IMR-90 (cell line): ENCODE data around the gene AUH. TPM values are rescaled to one million over a fixed set of nuclear protein-coding genes. Genes with fewer than 3 reads are reported as not detected.

Source experiments
- ATAC-seq: fragments of 200-7000 bp; cut with Tn5 transposase; 2 replicates; pipeline ENCODE4 v1.9.1; 2020; ENCODE audit warnings: low read depth, mild to moderate bottlenecking, moderate library complexity
- BruUV-seq: library from RNA; stranded (reverse); fragments of 400-500 nt; replicated peaks from 2 replicates; lab custom pipeline; 2021; lab: Mats Ljungman, UMichigan
- CTCF ChIA-PET: fragments of 300-600 bp; formaldehyde crosslinking; extraction: SDS; loops from one replicate; lab custom pipeline; 2021; ENCODE audit warnings: antibody characterized with exemption; lab: Yijun Ruan, JAX
- POLR2A ChIA-PET: fragments of 300-600 bp; sonication (Branson Sonifier 250); formaldehyde crosslinking; loops from one replicate; lab custom pipeline; 2022; ENCODE audit warnings: antibody characterized with exemption; ENCODE audit not compliant: unreplicated experiment; lab: Charles Lee
- DNase-seq: peaks from one replicate; pipeline ENCODE4 v3.0.0; 2013
- H2AFZ ChIP-seq: replicated peaks from 2 replicates; pipeline ENCODE3; 2013; ENCODE audit warnings: low read length, mild to moderate bottlenecking; ENCODE audit not compliant: poor library complexity
- H2AK5ac ChIP-seq: 2 replicates; pipeline ENCODE4 v1.6.1; 2013; ENCODE audit warnings: low read depth, low read length, inconsistent platforms
- H2AK9ac ChIP-seq: replicated peaks from 2 replicates; pipeline ENCODE3; 2013; ENCODE audit warnings: mild to moderate bottlenecking, low read depth, low read length, moderate library complexity; ENCODE audit not compliant: poor library complexity
- H2BK120ac ChIP-seq: 2 replicates; pipeline ENCODE4 v1.6.1; 2013; ENCODE audit warnings: low read depth, low read length, inconsistent platforms
- H2BK15ac ChIP-seq: 3 replicates; pipeline ENCODE4 v1.6.1; 2013; ENCODE audit warnings: low read depth, low read length, inconsistent platforms
- H2BK20ac ChIP-seq: 2 replicates; pipeline ENCODE4 v1.6.1; 2013; ENCODE audit warnings: low read depth, mild to moderate bottlenecking, inconsistent platforms, low read length, moderate library complexity
- H2BK5ac ChIP-seq: 2 replicates; pipeline ENCODE4 v1.6.1; 2013; ENCODE audit warnings: mild to moderate bottlenecking, low read depth, low read length, inconsistent platforms; ENCODE audit not compliant: poor library complexity, severe bottlenecking
- H3K14ac ChIP-seq: replicated peaks from 2 replicates; pipeline ENCODE4 v1.6.1; 2013; ENCODE audit warnings: low read depth, low read length, inconsistent platforms
- H3K18ac ChIP-seq: 2 replicates; pipeline ENCODE4 v1.6.1; 2013; ENCODE audit warnings: low read depth, low read length, control low read depth
- H3K23ac ChIP-seq: 2 replicates; pipeline ENCODE4 v1.6.1; 2013; ENCODE audit warnings: low read depth, low read length, inconsistent platforms
- H3K27ac ChIP-seq: 2 replicates; pipeline ENCODE4 v1.5.1; 2013; ENCODE audit warnings: mild to moderate bottlenecking, control low read depth, low read length; ENCODE audit not compliant: insufficient read depth
- H3K27me3 ChIP-seq: 2 replicates; pipeline ENCODE4 v1.6.1; 2013; ENCODE audit warnings: low read length; ENCODE audit not compliant: control insufficient read depth, insufficient read depth
- H3K36me3 ChIP-seq: 2 replicates; pipeline ENCODE4 v1.6.1; 2013; ENCODE audit warnings: low read length, mixed read lengths; ENCODE audit not compliant: control insufficient read depth, insufficient read depth
- H3K4ac ChIP-seq: 2 replicates; pipeline ENCODE4 v1.6.1; 2013; ENCODE audit warnings: low read depth, low read length, inconsistent platforms
- H3K4me1 ChIP-seq: 2 replicates; pipeline ENCODE4 v1.6.1; 2013; ENCODE audit warnings: low read length, mixed read lengths; ENCODE audit not compliant: control insufficient read depth, insufficient read depth
- H3K4me2 ChIP-seq: 2 replicates; pipeline ENCODE4 v1.6.1; 2013; ENCODE audit warnings: low read depth, mild to moderate bottlenecking, control low read depth, low read length, moderate library complexity
- H3K4me3 ChIP-seq: 2 replicates; pipeline ENCODE4 v1.5.1; 2013; ENCODE audit warnings: low read depth, mild to moderate bottlenecking, control low read depth, low read length, moderate library complexity; ENCODE audit not compliant: insufficient read depth
- H3K56ac ChIP-seq: 2 replicates; pipeline ENCODE4 v1.6.1; 2013; ENCODE audit warnings: low read length, inconsistent platforms; ENCODE audit not compliant: insufficient read depth; ENCODE audit errors: extremely low read depth
- H3K79me1 ChIP-seq, 2 experiments: 2 replicates each; pipeline ENCODE4 v1.6.1; 2013; ENCODE audit warnings: low read length in 2 of 2, inconsistent platforms in 1 of 2, low read depth in 1 of 2
- H3K9ac ChIP-seq: 2 replicates; pipeline ENCODE4 v1.6.1; 2013; ENCODE audit warnings: low read depth, low read length, control low read depth
- H3K9me1 ChIP-seq: 2 replicates; pipeline ENCODE4 v1.6.1; 2013; ENCODE audit warnings: low read length, inconsistent platforms; ENCODE audit not compliant: insufficient read depth
- H3K9me3 ChIP-seq: 2 replicates; pipeline ENCODE4 v1.6.1; 2013; ENCODE audit warnings: low read length; ENCODE audit not compliant: control insufficient read depth, insufficient read depth
- H4K20me1 ChIP-seq: 2 replicates; pipeline ENCODE4 v1.6.1; 2013; ENCODE audit warnings: low read length, inconsistent platforms; ENCODE audit not compliant: insufficient read depth
- H4K5ac ChIP-seq: 2 replicates; pipeline ENCODE4 v1.6.1; 2013; ENCODE audit warnings: mild to moderate bottlenecking, low read depth, low read length, control low read depth
- H4K8ac ChIP-seq, 2 experiments: 2 replicates each; pipeline ENCODE4 v1.6.1; 2013; ENCODE audit warnings: low read depth in 2 of 2, low read length in 2 of 2, control low read depth in 1 of 2, inconsistent platforms in 1 of 2
- H4K91ac ChIP-seq: 2 replicates; pipeline ENCODE4 v1.6.1; 2013; ENCODE audit warnings: low read depth, low read length, inconsistent platforms; ENCODE audit not compliant: insufficient read depth
- BHLHE40 ChIP-seq: fragments of 150-350 bp; IDR thresholded peaks from 2 replicates; pipeline ENCODE4 v1.6.1; 2016; ENCODE audit warnings: mild to moderate bottlenecking, low read depth, low read length
- ELK1 ChIP-seq: fragments of 150-350 bp; IDR thresholded peaks from 2 replicates; pipeline ENCODE4 v1.6.1; 2016; ENCODE audit warnings: low read depth, mild to moderate bottlenecking, low read length, moderate library complexity, borderline replicate concordance
- MAFK ChIP-seq: IDR thresholded peaks from 2 replicates; pipeline ENCODE4 v1.6.1; 2012; ENCODE audit warnings: low read depth, low read length, improper control_type of control experiment
- MAZ ChIP-seq: IDR thresholded peaks from 2 replicates; pipeline ENCODE4 v1.6.1; 2012; ENCODE audit warnings: low read depth, mild to moderate bottlenecking, low read length, improper control_type of control experiment, moderate library complexity, borderline replicate concordance
- NFE2L2 ChIP-seq: fragments of 150-350 bp; IDR thresholded peaks from 2 replicates; pipeline ENCODE4 v1.6.1; 2016; ENCODE audit warnings: low read depth, mild to moderate bottlenecking, low read length
- POLR2A ChIP-seq: IDR thresholded peaks from 2 replicates; pipeline ENCODE4 v1.6.1; 2012; ENCODE audit warnings: mild to moderate bottlenecking, low read depth, low read length
- RAD21 ChIP-seq: IDR thresholded peaks from 2 replicates; pipeline ENCODE4 v1.6.1; 2012; ENCODE audit warnings: low read length, improper control_type of control experiment
- RCOR1 ChIP-seq: IDR thresholded peaks from 2 replicates; pipeline ENCODE4 v1.6.1; 2012; ENCODE audit warnings: mild to moderate bottlenecking, low read length, improper control_type of control experiment; ENCODE audit not compliant: insufficient replicate concordance
- RFX5 ChIP-seq: IDR thresholded peaks from 2 replicates; pipeline ENCODE4 v1.8.0; 2012; ENCODE audit warnings: low read depth, mild to moderate bottlenecking, low read length, moderate library complexity
- SMC3 ChIP-seq: fragments of 150-350 bp; IDR thresholded peaks from 2 replicates; pipeline ENCODE4 v1.6.1; 2016; ENCODE audit warnings: low read depth, mild to moderate bottlenecking, antibody characterized with exemption, low read length, moderate library complexity
- USF2 ChIP-seq: fragments of 150-350 bp; IDR thresholded peaks from 2 replicates; pipeline ENCODE4 v1.6.1; 2017; ENCODE audit warnings: mild to moderate bottlenecking, antibody characterized with exemption, low read length, low read depth
- dilution Hi-C: fragments of 300-500 bp; cut with HindIII; formaldehyde crosslinking; loops from one replicate; pipeline ENCODE4 v1.14.3; 2018; ENCODE audit warnings: low sequenced_read_pairs; ENCODE audit not compliant: unreplicated experiment
- in situ Hi-C: fragments of 300-500 bp; cut with MboI; formaldehyde crosslinking; loops from 3 replicates; pipeline ENCODE4 v1.14.3; 2019; ENCODE audit warnings: low sequenced_read_pairs, inconsistent platforms, mixed read lengths
- intact Hi-C: fragments of 100-400 bp; cut with micrococcal nuclease; formaldehyde crosslinking; loops from 2 replicates; pipeline ENCODE4 v1.10.0; 2022
- polyA plus RNA-seq, 3 experiments: library from polyadenylated mRNA; depleted of rRNA; stranded (reverse); fragments of >200 nt; gene quantifications; 2 replicates each; pipeline ENCODE4 v1.2.3, GENCODE V29; 2012; ENCODE audit warnings: low replicate concordance in 1 of 3
- total RNA-seq: library from RNA; depleted of rRNA; stranded (reverse); fragments of >200 nt; gene quantifications from 2 replicates; pipeline ENCODE4 v1.2.3, GENCODE V29; 2012

The AUH gene
- total and polyA plus RNA-seq, 2 of the 4 experiments (the other 2 are of a cell fraction): 5.9 to 8.1 TPM

GRCh38 chr9:91347377-91347776 is 14.3 kb downstream of the AUH start:
- DNase-seq (no peak), ATAC-seq (no peak)
- no peak overlapping the region for H2BK15ac ChIP-seq
- H3K4me1 ChIP-seq: 0 out of 2 replicates have a peak, but pooled peaks cover 2% of the 10 kb centered on the region
- no peak overlapping the region for H3K27ac ChIP-seq
- peaks cover 10% of the 10 kb centered on the region for H3K9me1 ChIP-seq
- no peak overlapping the region for H2BK20ac ChIP-seq
- dilution Hi-C loops (no loop called here), in situ Hi-C loops (no loop called here), intact Hi-C loops (no loop called here)
- no peak overlapping the region for H4K5ac ChIP-seq
- no peak overlapping the region for H3K56ac ChIP-seq
- H4K20me1 ChIP-seq: peaks cover 4% of the 10 kb centered on the region; the same call in 1 of the 2 replicates
- ChIA-PET POLR2A (no interaction called here), CTCF (no interaction called here)
- no peak overlapping the region for H4K8ac ChIP-seq
- no peak overlapping the region for H3K9ac ChIP-seq
- no peak overlapping the region for H3K23ac ChIP-seq
- H3K79me1 ChIP-seq: peaks cover 24 to 49% of the 10 kb centered on the region in 2 experiments
- no peak overlapping the region for H3K18ac ChIP-seq
- H2AK9ac ChIP-seq: no peak overlapping the region
- H2BK120ac ChIP-seq: no peak overlapping the region
- TF ChIP-seq POLR2A (no peak), SMC3 (no peak), RCOR1 (no peak), RAD21 (no peak), MAZ (no peak), USF2 (no peak), NFE2L2 (no peak), MAFK (no peak), ELK1 (no peak), BHLHE40 (no peak), RFX5 (no peak)
- H3K36me3 ChIP-seq: peaks cover 10% of the 10 kb centered on the region
- no peak overlapping the region for H3K4ac ChIP-seq
- H3K14ac ChIP-seq: no peak overlapping the region
- no peak overlapping the region for H2AFZ ChIP-seq
- no peak overlapping the region for H3K4me2 ChIP-seq
- H3K27me3 ChIP-seq: no peaks in the 10 kb centered on the region
- no peak overlapping the region for H4K91ac ChIP-seq
- no peak overlapping the region for H2BK5ac ChIP-seq
- BruUV-seq: no TSS peak
- H3K9me3 ChIP-seq: no peaks in the 10 kb centered on the region
- no peak overlapping the region for H2AK5ac ChIP-seq
- no peak overlapping the region for H3K4me3 ChIP-seq
